ENCODE measurements around the gene SLC9A9.
"Not testable (repeated sequence)": the region's sequence is repeated elsewhere in the genome, so short reads cannot be mapped to it uniquely, and the experiment has no call there.

SLC9A9 gene

GRCh38 chr3:143302638-143303171, 545.6 kb downstream of the SLC9A9 start:
- no peak for DNase-seq (ENCODE audit: extremely low read depth in 1 of 2, low read depth in 1 of 2)

- DNase-seq (ENCODE audit: extremely low read depth in 1 of 2, low read depth in 1 of 2), result no peak
Observed at GRCh38 chr3:143301031-143301901, 547.0 kb downstream of the SLC9A9 start.

GRCh38 chr3:143298886-143299535, 549.3 kb downstream of the SLC9A9 start:
- no peak for DNase-seq (ENCODE audit: extremely low read depth in 1 of 2, low read depth in 1 of 2)

GRCh38 chr3:143298380-143298779, 549.9 kb downstream of the SLC9A9 start:
- DNase-seq (ENCODE audit: extremely low read depth in 1 of 2, low read depth in 1 of 2), result no peak

- DNase-seq (ENCODE audit: extremely low read depth in 1 of 2, low read depth in 1 of 2), result no peak
Observed at GRCh38 chr3:143295201-143296080, 552.8 kb downstream of the SLC9A9 start.

GRCh38 chr3:143294188-143294587, 554.1 kb downstream of the SLC9A9 start:
- DNase-seq (ENCODE audit: extremely low read depth in 1 of 2, low read depth in 1 of 2), result no peak

- DNase-seq (ENCODE audit: extremely low read depth in 1 of 2, low read depth in 1 of 2), result no peak
Observed at GRCh38 chr3:143291836-143292447, 556.3 kb downstream of the SLC9A9 start.

- DNase-seq (ENCODE audit: extremely low read depth in 1 of 2, low read depth in 1 of 2), result no peak
Observed at GRCh38 chr3:143288944-143289343, 559.3 kb downstream of the SLC9A9 start.

- no peak for DNase-seq (ENCODE audit: extremely low read depth in 1 of 2, low read depth in 1 of 2)
Observed at GRCh38 chr3:143287403-143287802, 560.9 kb downstream of the SLC9A9 start.

- no peak for DNase-seq (ENCODE audit: extremely low read depth in 1 of 2, low read depth in 1 of 2)
Observed at GRCh38 chr3:143286392-143287010, 561.8 kb downstream of the SLC9A9 start.

- peak in 1 of 2 donors; percentile 11 for DNase-seq (ENCODE audit: extremely low read depth in 1 of 2, low read depth in 1 of 2)
Observed at GRCh38 chr3:143283432-143284128, 564.7 kb downstream of the SLC9A9 start.

GRCh38 chr3:143280984-143281383, 567.3 kb downstream of the SLC9A9 start:
- DNase-seq (ENCODE audit: extremely low read depth in 1 of 2, low read depth in 1 of 2), result no peak

- not testable (repeated sequence) for DNase-seq (ENCODE audit: extremely low read depth in 1 of 2, low read depth in 1 of 2)
Observed at GRCh38 chr3:143279567-143279966, 568.7 kb downstream of the SLC9A9 start.

- no peak for DNase-seq (ENCODE audit: extremely low read depth in 1 of 2, low read depth in 1 of 2)
Observed at GRCh38 chr3:143278721-143279120, 569.5 kb downstream of the SLC9A9 start.

GRCh38 chr3:143277531-143277930, 570.7 kb downstream of the SLC9A9 start:
- no peak for DNase-seq (ENCODE audit: extremely low read depth in 1 of 2, low read depth in 1 of 2)

- DNase-seq (ENCODE audit: extremely low read depth in 1 of 2, low read depth in 1 of 2), result no peak
Observed at GRCh38 chr3:143276592-143276991, 571.7 kb downstream of the SLC9A9 start.

GRCh38 chr3:143273975-143274690, 574.1 kb downstream of the SLC9A9 start:
- DNase-seq (ENCODE audit: extremely low read depth in 1 of 2, low read depth in 1 of 2), result no peak

- no peak for DNase-seq (ENCODE audit: extremely low read depth in 1 of 2, low read depth in 1 of 2)
Observed at GRCh38 chr3:143271136-143271535, 577.1 kb downstream of the SLC9A9 start.

- no peak for DNase-seq (ENCODE audit: extremely low read depth in 1 of 2, low read depth in 1 of 2)
Observed at GRCh38 chr3:143269741-143270140, 578.5 kb downstream of the SLC9A9 start.
